HG03025 (cell line): Measurements from ENCODE around the gene PRKAG2.

Experiments used
- ATAC-seq: cut with Tn5 transposase; IDR thresholded peaks from one replicate; pipeline ENCODE4 v1.9.1; 2021; ENCODE audit warnings: mild to moderate bottlenecking, moderate library complexity; ENCODE audit not compliant: unreplicated experiment, low FRiP score

The PRKAG2 gene

DNA sequence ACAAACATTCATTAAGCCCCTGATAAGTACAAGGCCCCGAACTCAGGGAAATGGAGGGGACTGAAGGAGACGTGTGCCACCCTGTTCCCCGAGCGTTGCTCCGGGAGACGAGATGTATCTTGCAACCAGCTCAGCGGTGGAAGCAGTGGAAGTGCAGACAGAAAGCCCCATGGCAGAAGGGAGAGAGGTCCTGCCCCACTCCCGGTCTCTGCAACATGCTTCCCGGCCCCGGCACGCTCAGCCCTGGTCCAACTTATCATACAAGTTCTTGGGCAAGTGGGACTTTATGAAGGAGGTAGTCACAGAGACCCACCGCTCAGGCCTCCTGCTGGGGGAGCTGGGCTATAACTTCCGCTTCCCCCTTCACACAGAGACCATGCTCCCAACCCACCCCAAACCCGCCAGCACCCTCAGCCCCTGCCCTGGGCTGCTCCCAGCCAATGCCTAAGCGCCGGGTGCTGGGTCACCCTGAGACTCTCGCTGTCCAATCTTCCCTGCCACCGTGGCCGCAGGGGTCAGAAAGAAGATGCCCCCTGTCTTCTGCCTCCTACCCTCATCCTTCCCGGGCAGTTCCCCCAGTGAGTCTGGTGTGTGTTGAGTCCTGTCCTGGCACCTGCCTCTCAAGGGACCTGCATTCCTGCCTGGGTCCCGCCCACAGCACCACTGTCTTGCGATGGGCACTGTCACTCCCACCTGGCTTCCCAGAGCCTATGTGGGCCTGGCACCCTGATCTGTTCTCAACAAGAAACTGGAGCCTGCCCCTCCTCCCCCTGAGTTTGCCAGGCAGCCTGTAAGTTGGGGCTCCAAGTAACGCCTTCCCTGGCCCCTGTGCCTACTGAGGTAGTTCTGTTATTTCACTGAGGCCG, 157.7 kb downstream of the PRKAG2 start:
- no peak for ATAC-seq

DNA sequence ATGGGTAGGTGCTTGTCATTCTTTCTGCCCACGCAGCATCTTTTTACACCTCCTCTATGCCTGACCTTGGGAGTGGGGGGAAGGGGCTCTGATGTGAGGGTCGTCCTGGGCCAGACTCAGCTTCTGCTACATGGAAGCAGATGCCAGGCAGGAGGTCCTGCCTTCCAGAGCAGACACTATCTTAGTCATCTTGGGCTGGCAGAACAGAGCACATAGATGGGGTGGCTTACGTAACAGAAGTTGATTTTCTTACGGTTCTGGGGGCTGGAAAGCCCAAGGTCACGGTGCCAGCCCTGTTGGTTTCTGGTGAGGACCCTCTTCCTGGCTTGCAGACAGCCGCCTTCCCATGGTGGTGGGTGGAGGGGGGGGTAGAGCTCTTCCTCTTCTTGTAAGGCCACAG, 159.0 kb downstream of the PRKAG2 start:
- ATAC-seq: no peak

DNA sequence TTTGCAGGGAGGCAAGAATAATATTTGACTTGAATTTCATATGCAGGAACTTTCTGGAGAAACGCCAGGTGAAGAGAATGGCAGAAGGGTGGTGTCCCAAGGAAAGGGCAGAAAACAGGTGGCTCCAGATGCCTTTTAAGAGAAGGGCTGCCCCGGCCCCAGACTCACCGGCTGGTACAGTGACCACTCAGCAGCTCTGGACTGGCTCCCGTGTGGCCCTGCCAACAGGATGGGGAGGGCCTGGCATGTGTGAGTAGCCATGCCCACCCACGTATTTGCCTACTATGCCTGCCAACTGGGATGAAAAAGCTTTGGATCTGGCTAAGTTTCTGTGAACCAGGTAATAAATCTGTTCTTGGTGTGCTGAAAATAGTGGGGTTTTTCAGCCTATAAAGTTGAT, 159.5 kb downstream of the PRKAG2 start:
- ATAC-seq: no peak

DNA sequence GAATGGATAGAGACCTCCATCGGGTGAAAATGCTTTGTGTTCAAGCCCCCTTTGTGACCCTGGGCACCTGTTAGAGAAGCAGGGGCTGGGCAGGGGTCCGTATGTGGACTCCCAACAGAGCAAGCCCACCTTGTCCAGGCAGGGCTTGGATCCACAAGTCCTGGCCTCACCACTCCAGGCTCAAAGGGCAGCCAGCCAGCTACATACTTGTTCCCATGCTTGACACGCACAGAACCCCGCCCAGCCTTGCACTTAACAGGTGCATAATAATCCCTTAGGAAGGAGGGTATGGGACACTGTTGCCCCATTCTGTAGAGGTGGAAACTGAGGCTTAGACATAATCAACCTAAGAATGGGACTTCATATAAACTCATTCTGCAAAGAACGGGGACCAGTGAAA, 160.6 kb downstream of the PRKAG2 start:
- ATAC-seq: no peak

DNA sequence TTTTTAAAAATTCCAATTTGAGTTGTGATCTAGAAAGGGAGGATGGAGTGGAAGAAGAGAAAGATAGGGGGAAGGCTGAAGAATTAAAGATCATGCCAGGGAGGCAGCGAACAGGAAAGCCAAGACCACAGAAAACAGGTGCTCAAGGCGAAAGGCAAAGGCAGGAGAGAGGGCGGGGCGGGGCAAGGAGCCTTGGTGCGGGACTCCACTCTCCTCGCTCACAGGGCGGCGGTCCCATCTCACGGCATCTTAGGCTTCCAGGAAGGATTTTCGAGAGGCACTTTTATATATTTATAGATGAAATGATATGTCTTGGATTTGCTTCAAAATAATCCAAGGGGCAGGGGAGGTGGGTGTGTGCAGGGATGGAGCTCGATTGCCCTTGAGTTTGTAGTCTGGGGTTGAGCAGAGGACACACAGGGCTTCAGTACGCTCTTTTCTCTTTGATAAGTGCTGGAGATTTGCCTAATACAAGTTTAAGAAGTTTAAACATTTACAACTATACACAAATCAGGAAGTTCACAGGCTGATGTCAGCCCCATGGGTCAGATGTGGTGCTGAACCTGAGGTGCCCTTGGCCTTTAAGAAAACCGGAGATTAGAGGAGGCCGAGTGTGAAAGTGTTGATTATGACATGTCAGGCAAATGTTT, 161.1 kb downstream of the PRKAG2 start:
- ATAC-seq: no peak

DNA sequence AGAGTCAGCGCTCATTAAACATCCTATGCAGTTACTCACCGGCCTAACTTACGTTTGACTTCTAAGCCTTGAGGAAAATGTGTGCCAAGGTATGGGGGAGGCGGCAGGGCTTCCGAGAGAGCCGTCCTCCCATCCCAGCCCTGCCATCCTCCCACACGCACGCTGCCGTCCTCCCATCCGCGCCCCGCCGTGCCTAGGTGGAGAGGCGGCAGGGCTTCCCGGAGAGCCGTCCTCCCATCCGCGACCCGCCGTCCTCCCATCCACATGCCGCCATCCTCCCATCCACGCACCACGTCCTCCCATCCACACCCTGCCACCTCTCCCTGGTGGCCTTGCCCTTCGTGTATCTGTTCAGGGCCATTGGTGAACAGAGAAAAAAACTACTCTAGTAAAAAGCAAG, 162.7 kb downstream of the PRKAG2 start:
- no peak for ATAC-seq

DNA sequence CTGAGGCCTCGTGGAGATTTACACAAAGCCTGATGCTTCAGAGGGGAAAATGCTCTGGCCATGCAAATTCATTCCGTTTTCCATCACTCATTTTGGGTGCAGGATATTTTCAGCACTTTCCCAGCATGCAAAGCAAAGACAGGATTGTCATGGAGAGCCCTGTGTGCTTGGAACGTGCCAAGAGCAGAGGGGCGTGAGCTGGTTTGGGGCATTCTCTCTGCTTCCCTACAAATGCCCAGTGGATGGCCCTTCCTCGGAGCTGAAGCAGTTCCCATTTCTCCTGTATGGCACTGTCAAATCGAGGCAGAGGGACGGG, 164.1 kb downstream of the PRKAG2 start:
- no peak for ATAC-seq

DNA sequence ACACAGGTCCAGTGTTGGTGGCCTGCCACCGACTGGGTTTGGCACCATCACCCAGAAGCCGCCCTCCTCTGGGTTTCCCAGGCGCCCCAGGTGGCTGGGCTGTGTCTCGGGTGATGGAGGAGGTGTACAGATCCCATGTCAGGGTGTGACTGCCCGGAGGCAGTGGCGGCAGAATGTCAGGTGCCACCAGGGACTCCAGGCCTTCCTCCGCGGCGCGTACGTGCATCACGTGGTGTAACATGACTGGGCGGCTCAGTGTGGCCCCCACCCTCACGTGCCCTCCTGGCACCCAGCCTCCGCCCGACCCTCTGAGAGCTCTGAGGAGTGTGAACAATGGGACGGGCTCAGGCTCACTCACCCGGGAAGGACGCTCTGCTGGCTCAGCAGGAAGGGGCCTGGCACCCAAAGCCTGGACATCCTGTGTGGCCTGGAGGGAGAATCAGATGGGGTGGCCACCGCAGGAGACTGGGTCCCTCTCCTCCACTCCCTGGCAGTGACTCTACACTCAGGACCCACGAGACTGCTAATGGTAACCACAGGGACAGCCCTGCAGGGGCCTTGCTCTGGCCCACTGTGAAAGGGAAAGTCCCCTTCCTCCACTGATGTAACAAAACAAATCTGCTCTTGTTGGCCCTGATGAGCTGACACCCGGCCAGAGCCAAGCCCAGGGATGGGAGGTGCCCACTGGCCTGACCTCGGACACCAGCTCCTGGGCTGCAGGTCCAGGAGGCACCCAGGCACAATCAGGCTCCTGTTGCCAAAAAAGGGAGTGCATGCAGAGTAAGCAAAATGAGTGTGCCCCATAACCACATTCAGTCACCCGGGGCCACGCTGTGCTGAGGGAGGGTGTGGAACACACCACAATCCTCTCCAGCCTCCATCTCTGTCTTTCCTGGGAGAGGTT, 164.8 kb downstream of the PRKAG2 start:
- no peak for ATAC-seq

DNA sequence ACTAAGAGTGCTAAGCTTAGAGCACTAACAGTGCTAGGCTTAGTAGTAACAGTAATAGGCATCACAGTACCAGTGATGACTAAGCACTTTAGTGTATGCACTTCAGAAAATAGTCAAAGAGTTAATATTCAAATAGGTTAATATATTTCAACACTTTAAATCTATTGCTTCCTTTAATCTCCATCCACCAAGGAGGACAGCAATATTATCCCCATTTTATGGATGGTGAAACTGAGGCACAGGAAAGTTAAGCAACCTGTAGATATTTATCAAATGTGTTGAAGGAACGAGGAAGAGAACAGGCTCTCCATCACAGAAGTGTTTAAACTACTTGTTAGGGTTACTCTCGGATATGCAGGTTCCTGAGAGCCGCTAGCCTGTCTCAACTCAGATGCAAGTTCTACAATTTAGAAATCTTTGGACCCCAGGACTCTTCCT, 165.5 kb downstream of the PRKAG2 start:
- no peak for ATAC-seq

DNA sequence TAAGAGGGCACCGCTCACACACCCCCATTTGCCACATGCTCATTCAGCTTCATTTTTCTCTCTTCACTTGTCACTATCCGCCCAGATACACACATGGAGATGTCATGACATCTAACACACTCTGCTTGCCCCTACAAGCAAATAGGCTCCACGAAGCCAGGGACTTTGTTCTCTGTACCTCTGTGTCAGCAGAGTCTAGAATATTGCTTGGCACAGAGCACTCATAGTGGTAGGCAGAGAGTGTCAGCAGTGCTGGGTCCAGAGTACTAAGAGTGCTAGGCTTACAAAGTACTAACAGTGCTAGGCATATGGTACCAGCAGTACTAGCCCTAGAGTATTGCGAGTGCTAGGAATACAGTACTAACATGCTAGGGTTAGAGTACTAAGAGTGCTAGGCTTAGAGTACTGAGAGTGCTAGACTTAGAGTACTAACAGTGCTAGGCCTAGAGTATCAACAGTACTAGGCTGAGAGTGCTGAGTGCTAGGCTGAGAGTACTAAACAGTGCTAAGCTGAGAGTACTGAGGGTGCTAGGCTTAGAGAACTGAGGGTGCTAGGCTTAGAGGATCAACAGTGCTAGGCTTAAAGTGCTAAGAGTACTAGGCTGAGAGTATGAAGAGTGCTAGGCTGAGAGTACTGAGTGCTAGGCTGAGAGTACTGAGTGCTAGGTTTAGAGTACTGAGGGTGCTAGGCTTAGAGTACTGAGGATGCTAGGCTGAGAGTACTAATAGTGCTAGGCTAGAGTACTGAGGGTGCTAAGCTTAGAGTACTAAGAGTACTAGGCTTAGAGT, 166.1 kb downstream of the PRKAG2 start:
- no peak for ATAC-seq

DNA sequence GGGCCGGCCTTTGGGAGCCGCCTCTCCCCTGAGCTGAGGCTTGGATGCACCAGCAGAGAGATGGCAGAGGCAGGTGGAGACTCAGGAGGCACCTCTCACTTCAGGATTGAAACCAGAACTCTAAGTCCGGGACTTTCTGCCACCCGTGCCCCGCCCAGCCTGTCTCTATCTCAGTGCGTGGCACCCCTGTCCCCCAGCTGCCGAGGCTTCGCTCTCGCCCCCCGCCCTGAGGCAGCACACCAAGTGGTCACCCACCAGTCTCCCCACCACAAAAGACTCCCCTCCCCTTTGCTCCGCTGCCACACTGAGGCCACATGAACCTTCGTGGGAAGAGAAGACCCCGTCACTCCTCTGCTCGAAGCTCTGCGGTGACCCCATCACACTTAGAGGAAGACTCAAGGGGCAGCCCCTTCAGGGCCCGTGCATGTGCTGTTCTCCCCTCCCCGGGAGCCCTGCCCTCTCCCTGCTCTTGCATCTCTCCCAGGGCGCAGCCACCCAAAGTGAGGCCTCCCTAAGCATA, 166.7 kb downstream of the PRKAG2 start:
- ATAC-seq: no peak

DNA sequence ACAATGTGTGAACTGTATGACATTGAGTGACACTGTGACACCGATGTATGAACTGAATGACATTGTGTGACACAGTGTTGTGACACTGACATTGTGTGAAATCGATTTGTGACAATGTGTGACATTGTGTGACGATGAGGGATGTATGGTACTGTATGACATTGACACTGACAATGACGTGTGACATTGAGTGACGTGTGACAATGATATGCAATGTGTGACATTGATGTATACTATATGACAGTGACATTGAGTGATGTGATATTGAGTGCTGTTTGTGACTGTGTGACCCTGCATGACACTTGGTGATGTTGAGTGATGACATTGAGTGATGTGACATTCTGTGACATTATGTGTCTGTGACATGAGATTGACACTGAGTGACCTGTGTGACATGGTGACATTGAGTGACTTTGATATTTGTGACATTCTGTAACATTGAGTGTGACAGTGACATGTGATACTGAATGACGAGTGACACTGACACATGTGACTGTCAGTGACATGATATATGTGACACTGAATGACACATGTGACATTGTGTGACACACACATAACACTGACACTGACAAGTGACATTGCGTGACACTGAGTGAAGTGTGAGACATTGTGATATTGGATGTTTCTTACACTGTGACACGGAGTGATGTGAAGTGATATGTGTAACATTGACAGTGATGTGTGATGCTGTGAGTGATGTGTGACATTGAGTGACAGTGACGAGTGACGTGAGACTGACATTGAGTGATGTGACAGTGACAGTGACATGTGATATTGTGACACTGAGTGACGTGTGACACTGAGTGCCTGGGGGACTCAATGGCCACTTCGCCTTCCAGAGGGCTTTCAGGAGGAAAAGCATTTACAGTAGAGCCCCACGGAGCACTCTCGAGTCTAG, 167.5 kb downstream of the PRKAG2 start:
- no peak for ATAC-seq

DNA sequence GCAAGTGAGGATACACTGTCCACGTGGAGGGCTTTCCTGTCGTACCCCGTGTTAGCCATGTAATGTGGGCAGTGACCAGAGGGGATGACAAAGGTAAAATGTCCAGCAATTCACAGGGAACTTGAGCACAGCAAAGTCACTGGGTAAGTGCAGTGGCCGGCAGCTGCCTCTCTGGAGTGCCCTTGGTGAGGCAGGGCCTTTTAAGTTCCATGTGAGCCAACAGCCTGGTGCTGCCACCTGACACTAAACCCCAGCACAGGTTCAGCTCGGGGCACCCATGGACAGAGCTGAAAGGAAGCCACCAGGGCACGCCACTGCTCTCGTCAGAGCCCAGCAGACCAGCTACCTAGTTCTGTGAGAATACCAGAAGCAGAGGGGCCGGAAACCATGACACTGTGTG, 168.3 kb downstream of the PRKAG2 start:
- ATAC-seq: no peak

DNA sequence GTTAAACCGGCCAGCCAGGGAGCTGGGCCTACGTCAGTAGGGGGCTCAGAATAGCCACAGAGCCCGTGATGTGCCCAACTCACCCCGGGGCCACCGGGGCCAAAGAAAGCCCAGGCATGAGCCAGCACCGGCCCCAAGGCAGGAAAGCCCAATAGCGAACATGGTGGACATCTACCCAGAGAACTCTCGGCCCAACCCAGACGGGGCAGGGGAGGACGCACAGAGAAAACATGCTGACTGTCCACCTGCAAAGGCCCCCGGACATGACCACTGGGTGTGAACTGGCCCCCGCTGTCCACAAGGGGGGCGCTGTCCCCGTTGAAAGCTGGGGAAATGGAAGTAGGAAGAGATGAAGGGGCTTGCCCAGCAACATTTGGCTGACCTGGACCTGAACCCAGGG, 169.2 kb downstream of the PRKAG2 start:
- no peak for ATAC-seq

DNA sequence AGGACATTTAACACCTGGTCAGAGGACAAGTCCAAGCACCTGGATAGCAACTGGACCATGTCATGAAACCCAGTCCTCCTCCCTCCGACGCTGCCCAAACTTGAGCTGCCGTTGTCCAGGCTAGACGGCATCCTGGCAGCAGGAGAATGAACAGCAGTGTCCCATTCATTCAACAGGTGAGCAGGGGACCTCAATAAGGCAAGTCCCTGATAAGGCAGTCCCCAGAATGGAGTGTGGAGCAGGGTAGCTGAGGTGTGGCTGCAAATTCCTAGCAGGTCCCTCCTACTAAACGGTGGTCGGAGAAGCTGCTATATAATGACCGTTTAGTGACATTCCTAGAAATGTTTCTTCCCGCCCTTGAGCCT, 169.8 kb downstream of the PRKAG2 start:
- no peak for ATAC-seq

DNA sequence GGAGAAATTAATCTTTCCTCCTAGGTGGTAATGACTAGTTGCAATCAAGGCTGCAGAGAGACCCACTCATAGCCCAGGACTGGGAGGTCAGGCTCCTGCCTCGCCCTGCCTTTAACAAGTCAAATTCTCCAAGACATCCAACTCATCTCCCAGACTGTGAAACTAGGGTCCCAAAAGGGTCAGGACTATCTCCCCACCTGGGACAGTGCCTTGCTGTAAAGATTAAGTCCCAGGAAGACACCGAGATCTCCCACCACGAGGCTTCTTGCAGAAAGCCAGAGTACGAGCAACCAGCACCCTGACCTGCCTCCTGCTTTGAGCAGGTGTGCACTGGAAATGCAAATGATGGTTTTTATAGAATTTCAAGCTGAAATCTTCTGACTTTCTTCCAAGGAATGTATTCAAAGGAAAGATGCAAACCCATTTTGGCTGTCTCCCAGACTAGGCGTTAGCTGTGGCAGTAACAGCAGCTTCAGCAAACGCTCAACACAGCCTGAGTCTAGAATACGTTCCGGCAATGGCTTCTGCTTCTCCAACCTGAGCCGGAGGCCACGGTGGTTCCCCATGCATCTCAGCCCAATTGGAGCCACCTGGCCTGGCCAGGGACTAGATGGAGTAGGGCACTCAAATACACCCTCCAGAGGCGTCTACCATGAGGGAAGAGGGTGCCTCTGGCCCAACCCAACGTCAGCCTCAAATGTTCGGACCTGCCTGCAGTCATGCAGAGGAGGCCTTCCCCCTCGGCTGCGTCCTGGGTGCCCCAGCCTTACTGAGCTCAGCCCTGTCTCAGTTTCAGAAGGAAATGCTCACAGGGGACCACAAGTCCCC, 170.4 kb downstream of the PRKAG2 start:
- ATAC-seq: no peak

DNA sequence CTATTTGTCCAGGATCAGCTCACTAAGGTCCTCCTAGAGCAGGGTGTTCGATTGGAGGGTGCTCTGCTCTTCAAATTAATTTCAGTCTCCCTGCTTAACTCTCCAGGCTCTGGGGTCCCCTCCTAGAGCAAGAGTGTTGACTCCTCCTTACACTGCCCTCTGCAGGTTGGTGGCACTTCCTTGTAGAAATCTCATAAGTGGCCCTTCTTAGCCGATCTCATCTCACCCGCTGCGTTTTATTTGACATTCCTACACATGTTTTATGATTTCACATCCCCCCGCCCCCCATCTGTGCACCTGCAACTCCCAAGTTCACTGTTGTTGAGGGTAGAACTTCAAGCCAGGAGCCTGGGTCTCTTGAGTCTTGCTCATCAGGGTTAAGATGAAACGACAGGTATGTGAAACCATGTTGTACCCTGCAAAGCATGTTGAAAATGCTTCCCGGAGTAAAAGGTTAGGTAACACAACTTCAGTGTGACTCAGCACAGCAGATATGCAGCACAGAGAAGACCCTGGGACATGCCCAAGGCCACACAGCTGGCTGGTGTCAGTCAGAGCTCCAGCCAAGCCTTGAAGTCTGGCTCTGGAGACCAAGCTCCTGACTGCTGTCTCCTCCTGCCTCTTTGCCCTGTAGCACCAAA, 171.2 kb downstream of the PRKAG2 start:
- ATAC-seq: no peak
